ENCODE results near the gene CNIH1. TPM values are rescaled to one million over a fixed set of nuclear protein-coding genes. Genes with fewer than 3 reads are reported as not detected.

CNIH1 gene
- total and polyA plus RNA-seq, 2 of the 13 experiments (the other 11 are each of a cell fraction or from before 2014, with no cell fraction given): 166 to 421 TPM

DNA sequence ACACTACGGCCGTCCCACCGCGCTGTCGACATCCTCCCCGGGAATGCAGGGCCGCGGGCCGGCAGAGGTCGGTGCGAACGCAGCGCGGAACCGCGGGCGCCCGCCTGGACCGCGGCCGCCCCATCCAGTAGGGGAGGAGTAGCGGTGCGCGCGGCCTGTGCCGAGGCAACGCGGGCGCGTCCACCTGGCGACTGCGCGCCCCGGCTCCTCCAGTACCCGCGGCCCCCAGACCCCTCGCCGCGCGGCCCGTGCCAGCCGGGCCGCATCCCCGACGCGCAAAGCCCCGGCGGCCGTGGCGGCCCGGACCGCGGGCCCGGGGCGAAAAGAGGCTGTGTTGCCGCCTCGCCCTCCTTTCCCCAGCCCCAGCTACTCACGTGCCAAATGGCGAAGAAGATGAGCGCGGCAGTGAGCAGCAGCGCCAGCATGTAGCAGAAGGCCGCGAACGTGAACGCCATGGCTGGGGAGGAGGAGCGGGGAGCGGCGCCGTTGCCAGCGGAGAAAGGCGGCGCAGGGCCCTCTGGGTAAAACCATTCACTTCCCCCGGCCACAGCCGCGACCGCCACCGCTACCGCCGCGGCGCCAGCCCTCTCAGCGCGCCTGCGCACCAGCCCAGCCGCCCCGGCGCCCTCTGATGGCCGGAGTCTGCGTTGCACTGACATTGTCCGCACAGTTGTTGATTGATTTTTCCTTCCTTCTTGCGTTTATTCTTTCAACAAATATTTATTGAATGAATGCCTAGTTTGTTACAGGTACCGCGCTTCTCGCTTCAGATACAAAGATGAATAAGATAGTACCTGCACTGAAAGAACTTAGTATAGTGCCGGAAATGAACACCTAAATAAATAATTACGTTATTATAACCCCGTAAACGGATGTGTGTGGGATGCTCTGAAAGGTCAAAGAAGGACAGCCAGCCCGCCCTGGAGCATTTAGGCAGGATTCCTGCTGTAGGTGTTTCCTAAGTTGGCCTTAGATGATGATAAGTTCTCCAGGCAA lies at the start of gene CNIH1 (continued):
- TF ChIP-seq KMT2A (CRISPR knock-in tag; IDR thresholded peaks at IDR 0.05) (peak; percentile 84), ZNF484 (CRISPR knock-in tag; IDR thresholded peaks at IDR 0.05; ENCODE audit: borderline replicate concordance, low read depth) (no peak), ELF1 (CRISPR knock-in tag; IDR thresholded peaks at IDR 0.05) (no peak), MED13 (CRISPR knock-in tag; IDR thresholded peaks at IDR 0.05) (no peak), ELF3 (CRISPR knock-in tag; IDR thresholded peaks at IDR 0.05) (peak; percentile 37; the same call in 1 of the 2 replicates), ZNF75D (CRISPR knock-in tag; IDR thresholded peaks at IDR 0.05; ENCODE audit: borderline replicate concordance) (no peak), DPF2 (CRISPR knock-in tag; IDR thresholded peaks at IDR 0.05; ENCODE audit: borderline replicate concordance, low read depth) (no peak), JUND (CRISPR knock-in tag; IDR thresholded peaks at IDR 0.05) (no peak), DR1 (CRISPR knock-in tag; IDR thresholded peaks at IDR 0.05) (no peak; the same call in 1 of the 2 replicates), ZNF253 (CRISPR knock-in tag; IDR thresholded peaks at IDR 0.05; ENCODE audit: borderline replicate concordance) (peak; percentile 71; the same call in 1 of the 2 replicates), NRL (CRISPR knock-in tag; IDR thresholded peaks at IDR 0.05; ENCODE audit: borderline replicate concordance) (peak; percentile 51; the same call in 1 of the 2 replicates), RAD21 (CRISPR knock-in tag; IDR thresholded peaks at IDR 0.05) (no peak; the same call in none of the 2 replicates), TBP (CRISPR knock-in tag; IDR thresholded peaks at IDR 0.05) (no peak), GATAD2A (CRISPR knock-in tag; IDR thresholded peaks at IDR 0.05) (peak; percentile 75), ZKSCAN8 (CRISPR knock-in tag; IDR thresholded peaks at IDR 0.05; ENCODE audit: borderline replicate concordance) (0 out of 2 replicates have a peak, but pooled peaks have one; percentile 32), ZNF260 (CRISPR knock-in tag; IDR thresholded peaks at IDR 0.05; ENCODE audit: borderline replicate concordance, low read depth) (no peak), ZMYM3 (CRISPR knock-in tag; IDR thresholded peaks at IDR 0.05) (0 out of 2 replicates have a peak, but pooled peaks have one; percentile 36), NFE2 (CRISPR knock-in tag; IDR thresholded peaks at IDR 0.05) (no peak), PAX8 (CRISPR knock-in tag; IDR thresholded peaks at IDR 0.05; ENCODE audit: borderline replicate concordance) (no peak), ZNF558 (CRISPR knock-in tag; IDR thresholded peaks at IDR 0.05; ENCODE audit: borderline replicate concordance) (no peak; the same call in 1 of the 2 replicates), ZNF496 (CRISPR knock-in tag; IDR thresholded peaks at IDR 0.05; ENCODE audit: insufficient replicate concordance) (no peak), ZNF615 (CRISPR knock-in tag; IDR thresholded peaks at IDR 0.05; ENCODE audit: borderline replicate concordance) (no peak)
- TF ChIP-seq, protein P1, sequence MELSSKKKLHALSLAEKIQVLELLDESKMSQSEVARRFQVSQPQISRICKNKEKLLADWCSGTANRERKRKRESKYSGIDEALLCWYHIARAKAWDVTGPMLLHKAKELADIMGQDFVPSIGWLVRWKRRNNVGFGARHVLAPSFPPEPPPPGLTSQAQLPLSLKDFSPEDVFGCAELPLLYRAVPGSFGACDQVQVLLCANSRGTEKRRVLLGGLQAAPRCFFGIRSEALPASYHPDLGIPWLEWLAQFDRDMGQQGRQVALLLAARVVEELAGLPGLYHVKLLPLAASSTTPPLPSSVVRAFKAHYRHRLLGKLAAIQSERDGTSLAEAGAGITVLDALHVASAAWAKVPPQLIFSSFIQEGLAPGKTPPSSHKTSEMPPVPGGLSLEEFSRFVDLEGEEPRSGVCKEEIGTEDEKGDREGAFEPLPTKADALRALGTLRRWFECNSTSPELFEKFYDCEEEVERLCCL (CRISPR knock-in tag; IDR thresholded peaks at IDR 0.05; ENCODE audit: borderline replicate concordance): no peak
- TF ChIP-seq, protein P2, sequence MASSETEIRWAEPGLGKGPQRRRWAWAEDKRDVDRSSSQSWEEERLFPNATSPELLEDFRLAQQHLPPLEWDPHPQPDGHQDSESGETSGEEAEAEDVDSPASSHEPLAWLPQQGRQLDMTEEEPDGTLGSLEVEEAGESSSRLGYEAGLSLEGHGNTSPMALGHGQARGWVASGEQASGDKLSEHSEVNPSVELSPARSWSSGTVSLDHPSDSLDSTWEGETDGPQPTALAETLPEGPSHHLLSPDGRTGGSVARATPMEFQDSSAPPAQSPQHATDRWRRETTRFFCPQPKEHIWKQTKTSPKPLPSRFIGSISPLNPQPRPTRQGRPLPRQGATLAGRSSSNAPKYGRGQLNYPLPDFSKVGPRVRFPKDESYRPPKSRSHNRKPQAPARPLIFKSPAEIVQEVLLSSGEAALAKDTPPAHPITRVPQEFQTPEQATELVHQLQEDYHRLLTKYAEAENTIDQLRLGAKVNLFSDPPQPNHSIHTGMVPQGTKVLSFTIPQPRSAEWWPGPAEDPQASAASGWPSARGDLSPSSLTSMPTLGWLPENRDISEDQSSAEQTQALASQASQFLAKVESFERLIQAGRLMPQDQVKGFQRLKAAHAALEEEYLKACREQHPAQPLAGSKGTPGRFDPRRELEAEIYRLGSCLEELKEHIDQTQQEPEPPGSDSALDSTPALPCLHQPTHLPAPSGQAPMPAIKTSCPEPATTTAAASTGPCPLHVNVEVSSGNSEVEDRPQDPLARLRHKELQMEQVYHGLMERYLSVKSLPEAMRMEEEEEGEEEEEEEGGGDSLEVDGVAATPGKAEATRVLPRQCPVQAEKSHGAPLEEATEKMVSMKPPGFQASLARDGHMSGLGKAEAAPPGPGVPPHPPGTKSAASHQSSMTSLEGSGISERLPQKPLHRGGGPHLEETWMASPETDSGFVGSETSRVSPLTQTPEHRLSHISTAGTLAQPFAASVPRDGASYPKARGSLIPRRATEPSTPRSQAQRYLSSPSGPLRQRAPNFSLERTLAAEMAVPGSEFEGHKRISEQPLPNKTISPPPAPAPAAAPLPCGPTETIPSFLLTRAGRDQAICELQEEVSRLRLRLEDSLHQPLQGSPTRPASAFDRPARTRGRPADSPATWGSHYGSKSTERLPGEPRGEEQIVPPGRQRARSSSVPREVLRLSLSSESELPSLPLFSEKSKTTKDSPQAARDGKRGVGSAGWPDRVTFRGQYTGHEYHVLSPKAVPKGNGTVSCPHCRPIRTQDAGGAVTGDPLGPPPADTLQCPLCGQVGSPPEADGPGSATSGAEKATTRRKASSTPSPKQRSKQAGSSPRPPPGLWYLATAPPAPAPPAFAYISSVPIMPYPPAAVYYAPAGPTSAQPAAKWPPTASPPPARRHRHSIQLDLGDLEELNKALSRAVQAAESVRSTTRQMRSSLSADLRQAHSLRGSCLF (CRISPR knock-in tag; IDR thresholded peaks at IDR 0.05; ENCODE audit: borderline replicate concordance): no peak

All from HepG2 (cell line).